Measurements from ENCODE around the gene EVI5. TPM values are rescaled to one million over a fixed set of nuclear protein-coding genes. Genes with fewer than 3 reads are reported as not detected.

EVI5 gene
- total and polyA plus RNA-seq, 10 of the 15 experiments (the other 5 are each of a cell fraction or from before 2014, with no cell fraction given) = 0.27 to 6.8 (median 1.7) TPM

GRCh38 chr1:92556350-92556749, 228.6 kb downstream of the EVI5 start:
- Histone ChIP-seq H3K27me3 (replicated peaks in 1 of 2; ENCODE audit: control insufficient read depth in 2 of 2, insufficient read depth in 2 of 2, low read length in 1 of 2) (no peaks in the 10 kb centered on the region), H3K79me2 (ENCODE audit: control insufficient read depth, insufficient read depth, low read length) (no peaks in the 10 kb centered on the region), H3K4me3 (no peak overlapping the region), H3K9me3 (replicated peaks; ENCODE audit: control insufficient read depth, insufficient read depth, low read length) (no peaks in the 10 kb centered on the region), H3K9ac (ENCODE audit: control insufficient read depth, insufficient read depth, low read length) (no peak overlapping the region), H3K4me1 (ENCODE audit: control insufficient read depth, insufficient read depth, low read length) (no peaks in the 10 kb centered on the region), H3K27ac (ENCODE audit: control insufficient read depth, insufficient read depth) (no peak overlapping the region), H4K20me1 (ENCODE audit: control insufficient read depth, insufficient read depth) (no peaks in the 10 kb centered on the region), H3K36me3 (ENCODE audit: control insufficient read depth in 2 of 2, insufficient read depth in 2 of 2, low read length in 1 of 2) (no peaks in the 10 kb centered on the region), H2AFZ (ENCODE audit: control insufficient read depth, low read depth, low read length) (no peak overlapping the region), H3K4me2 (ENCODE audit: control insufficient read depth, insufficient read depth) (no peak overlapping the region)
- WGBS (ENCODE audit: insufficient coverage, insufficient replicate concordance, low lambda C conversion rate, missing lambda C conversion rate) = 9% methylated on average over 1 of the region's 1 CpG
- ChIA-PET POLR2A (interaction anchor here (0.7 kb wide), 1 partner anchor 523 kb away, joined by 6 read pairs; the partner anchor contains the start of gene MTF2), CTCF (interaction anchor here (1.6 kb wide), 1 partner anchor 19 kb away, joined by 7 read pairs; no protein-coding TSS in a partner anchor), SMC1A (ENCODE audit: uncharacterized antibody, unreplicated experiment) (interaction anchor here (1.0 to 2.6 kb wide), 4 partner anchors 11 to 82 kb away, joined by 3 to 9 read pairs (median 3); no protein-coding TSS in a partner anchor), RAD21 (ENCODE audit: unreplicated experiment) (interaction anchor here (1.6 kb wide), 1 partner anchor 19 kb away, joined by 7 read pairs; no protein-coding TSS in a partner anchor)
- FAIRE-seq (no peak), DNase-seq (ENCODE audit: low read depth, low spot score) (no peak), ATAC-seq (no peak)
- TF ChIP-seq NFYA (IDR thresholded peaks at IDR 0.05; ENCODE audit: borderline replicate concordance, low read depth, low read length) (no peak), NR2C1 (IDR thresholded peaks at IDR 0.05) (no peak), ZNF384 (IDR thresholded peaks at IDR 0.05; ENCODE audit: borderline replicate concordance, low read depth, low read length) (no peak), POLR2AphosphoS2 (IDR thresholded peaks at IDR 0.05; ENCODE audit: low read depth, low read length) (no peak), EED (IDR thresholded peaks at IDR 0.05; ENCODE audit: low read depth) (no peak), SREBF2 (IDR thresholded peaks at IDR 0.05; ENCODE audit: low read length) (no peak), MAX (IDR thresholded peaks at IDR 0.05; ENCODE audit: low read depth, low read length) (no peak), GABPA (IDR thresholded peaks at IDR 0.05; ENCODE audit: low read depth) (no peak), RUNX3 (IDR thresholded peaks at IDR 0.05; ENCODE audit: low read length) (no peak), RAD51 (IDR thresholded peaks at IDR 0.05) (no peak), BMI1 (IDR thresholded peaks at IDR 0.05; ENCODE audit: borderline replicate concordance) (no peak), RELB (IDR thresholded peaks at IDR 0.05; ENCODE audit: low read depth) (no peak), PAX5 (IDR thresholded peaks at IDR 0.05; ENCODE audit: borderline replicate concordance, low read depth, low read length) (no peak), POLR2AphosphoS5 (IDR thresholded peaks at IDR 0.05; ENCODE audit: low read length) (no peak), JUNB (IDR thresholded peaks at IDR 0.05) (no peak), NBN (IDR thresholded peaks at IDR 0.05) (no peak), HDAC2 (IDR thresholded peaks at IDR 0.05) (no peak), SIN3A (IDR thresholded peaks at IDR 0.05; ENCODE audit: low read depth, low read length) (no peak), DPF2 (IDR thresholded peaks at IDR 0.05) (no peak), MYB (IDR thresholded peaks at IDR 0.05; ENCODE audit: borderline replicate concordance, low read depth, low read length) (no peak)
- in situ Hi-C loops (cut with MboI) = no loop called here
- intact Hi-C loops (cut with micrococcal nuclease; ENCODE audit: unreplicated experiment) = no loop called here
- BruUV-seq (replicated peaks) = no TSS peak
